Upper lobe of left lung (tissue), 4 donors: ENCODE data around the gene NKX6-2.

ENCODE experiments used
- POLR2A ChIP-seq, 4 donors: fragments of 450-650 bp; IDR thresholded peaks; one replicate each; pipeline ENCODE4 v1.5.1; 2016 to 2017; ENCODE audit warnings: antibody characterized with exemption in 4 of 4, mild to moderate bottlenecking in 2 of 4
- POLR2AphosphoS5 ChIP-seq, 2 donors: sonication (generic); formaldehyde crosslinking; IDR thresholded peaks; one replicate each; pipeline ENCODE4 v1.5.1; 2017; ENCODE audit warnings: antibody characterized with exemption in 2 of 2
- TF ChIP-seq, protein P1 (sequence below), 6 experiments: fragments of 450-650 bp in 4 of 6; fragments of 200-600 bp in 2 of 6; sonication (generic) in 2 of 6; IDR thresholded peaks; one replicate each; pipeline ENCODE4 v1.5.1; 2016 to 2019; ENCODE audit warnings: antibody characterized with exemption in 6 of 6

DNA sequence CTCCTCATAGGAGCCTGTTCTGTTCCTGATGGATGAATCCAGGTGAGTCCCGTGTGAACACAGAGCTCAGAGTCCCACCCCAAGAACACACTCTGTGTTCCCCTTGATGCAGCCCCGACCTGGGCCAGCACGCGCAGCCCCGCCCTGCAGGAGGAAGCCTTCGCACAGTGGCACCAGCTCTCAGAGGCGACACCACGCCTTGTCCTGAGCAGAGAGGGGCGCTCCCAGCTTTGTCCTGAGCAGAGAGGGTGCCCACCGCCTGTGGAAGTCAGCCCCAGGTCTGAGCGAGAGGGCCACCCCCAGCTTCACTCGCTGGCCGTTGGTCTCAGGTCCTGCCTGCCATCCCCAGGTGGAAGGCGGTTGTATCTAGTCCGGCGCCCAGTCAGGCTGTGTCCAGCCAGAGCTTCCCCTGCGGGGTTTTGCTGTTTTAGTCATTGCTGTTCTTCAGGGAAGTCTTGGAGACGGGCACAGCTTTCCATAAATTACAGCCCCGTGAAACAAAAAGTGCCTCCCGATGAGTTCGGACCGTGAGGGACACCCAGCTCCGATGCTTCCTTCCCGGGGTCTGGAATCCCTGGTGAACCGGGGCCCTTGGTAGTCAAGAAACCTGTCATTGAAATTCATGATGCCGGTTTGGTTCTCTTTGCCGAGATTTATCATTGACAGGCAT lies 43.6 kb downstream of the NKX6-2 start:
- TF ChIP-seq POLR2A (IDR thresholded peaks at IDR 0.05) (no peak), POLR2AphosphoS5 (IDR thresholded peaks at IDR 0.05) (no peak)
- TF ChIP-seq, protein P1, sequence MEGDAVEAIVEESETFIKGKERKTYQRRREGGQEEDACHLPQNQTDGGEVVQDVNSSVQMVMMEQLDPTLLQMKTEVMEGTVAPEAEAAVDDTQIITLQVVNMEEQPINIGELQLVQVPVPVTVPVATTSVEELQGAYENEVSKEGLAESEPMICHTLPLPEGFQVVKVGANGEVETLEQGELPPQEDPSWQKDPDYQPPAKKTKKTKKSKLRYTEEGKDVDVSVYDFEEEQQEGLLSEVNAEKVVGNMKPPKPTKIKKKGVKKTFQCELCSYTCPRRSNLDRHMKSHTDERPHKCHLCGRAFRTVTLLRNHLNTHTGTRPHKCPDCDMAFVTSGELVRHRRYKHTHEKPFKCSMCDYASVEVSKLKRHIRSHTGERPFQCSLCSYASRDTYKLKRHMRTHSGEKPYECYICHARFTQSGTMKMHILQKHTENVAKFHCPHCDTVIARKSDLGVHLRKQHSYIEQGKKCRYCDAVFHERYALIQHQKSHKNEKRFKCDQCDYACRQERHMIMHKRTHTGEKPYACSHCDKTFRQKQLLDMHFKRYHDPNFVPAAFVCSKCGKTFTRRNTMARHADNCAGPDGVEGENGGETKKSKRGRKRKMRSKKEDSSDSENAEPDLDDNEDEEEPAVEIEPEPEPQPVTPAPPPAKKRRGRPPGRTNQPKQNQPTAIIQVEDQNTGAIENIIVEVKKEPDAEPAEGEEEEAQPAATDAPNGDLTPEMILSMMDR (IDR thresholded peaks at IDR 0.05) = no peak
